KG1 (cell line): ENCODE results near the gene CRY2.
"Not testable (repeated sequence)": the region's sequence is repeated elsewhere in the genome, so short reads cannot be mapped to it uniquely, and the experiment has no call there.

Source experiments
- DNase-seq: peaks from one replicate; lab custom pipeline; 2025; lab: John Stamatoyannopoulos, UW

CRY2 gene

GRCh38 chr11:45899448-45900174 is 52.3 kb downstream of the CRY2 start:
- no peak for DNase-seq

- DNase-seq = not testable (repeated sequence)
Measured at GRCh38 chr11:45900175-45900800, 53.0 kb downstream of the CRY2 start.

GRCh38 chr11:45900916-45901617 is 53.8 kb downstream of the CRY2 start:
- no peak for DNase-seq

- DNase-seq = no peak
Measured at GRCh38 chr11:45901626-45902025, 54.4 kb downstream of the CRY2 start.

GRCh38 chr11:45902452-45903380 is 55.4 kb downstream of the CRY2 start:
- no peak for DNase-seq

- DNase-seq = no peak
Measured at GRCh38 chr11:45904309-45904915, 57.1 kb downstream of the CRY2 start.

GRCh38 chr11:45905095-45905494 is 57.8 kb downstream of the CRY2 start:
- no peak for DNase-seq

GRCh38 chr11:45905576-45905975 is 58.3 kb downstream of the CRY2 start:
- not testable (repeated sequence) for DNase-seq

- DNase-seq = no peak
Measured at GRCh38 chr11:45906096-45906682, 58.9 kb downstream of the CRY2 start.

- DNase-seq = no peak
Measured at GRCh38 chr11:45906965-45907611, 59.8 kb downstream of the CRY2 start, which contains the start of gene FREY1. Gene FREY1 (minus strand): TSS chr11:45907271. CDS start chr11:45907245, 26 bp downstream.

GRCh38 chr11:45907911-45908370 is 60.7 kb downstream of the CRY2 start:
- no peak for DNase-seq

GRCh38 chr11:45909594-45910475 is 62.6 kb downstream of the CRY2 start:
- DNase-seq = no peak

GRCh38 chr11:45910623-45911022 is 63.3 kb downstream of the CRY2 start:
- DNase-seq = no peak

GRCh38 chr11:45913514-45913913 is 66.2 kb downstream of the CRY2 start:
- DNase-seq = no peak

- no peak for DNase-seq
Measured at GRCh38 chr11:45913942-45914635, 66.8 kb downstream of the CRY2 start.

- DNase-seq = no peak
Measured at GRCh38 chr11:45915446-45915845, 68.2 kb downstream of the CRY2 start.

- no peak for DNase-seq
Measured at GRCh38 chr11:45917286-45917622, 70.0 kb downstream of the CRY2 start.

- peak; percentile 87 for DNase-seq
Measured at GRCh38 chr11:45917623-45918330, 70.5 kb downstream of the CRY2 start, which contains the start of gene PEX16. Gene PEX16 (minus strand): TSS chr11:45917877. CDS start chr11:45917811, 66 bp downstream.
